Endometrium (tissue), 2 donors: ENCODE measurements around the gene PTPRN.
"Not testable (repeated sequence)": the region's sequence is repeated elsewhere in the genome, so short reads cannot be mapped to it uniquely, and the experiment has no call there.

Experiments used
- FAIRE-seq: peaks from 2 replicates; lab custom pipeline; 2012; peaks lifted over from hg19 to GRCh38; lab: Jason Lieb, UNC
- donor health status: control.
- donor health status: control.

PTPRN gene

GRCh38 chr2:219287580-219288265, 21.5 kb downstream of the PTPRN start:
- FAIRE-seq: no peak

DNA sequence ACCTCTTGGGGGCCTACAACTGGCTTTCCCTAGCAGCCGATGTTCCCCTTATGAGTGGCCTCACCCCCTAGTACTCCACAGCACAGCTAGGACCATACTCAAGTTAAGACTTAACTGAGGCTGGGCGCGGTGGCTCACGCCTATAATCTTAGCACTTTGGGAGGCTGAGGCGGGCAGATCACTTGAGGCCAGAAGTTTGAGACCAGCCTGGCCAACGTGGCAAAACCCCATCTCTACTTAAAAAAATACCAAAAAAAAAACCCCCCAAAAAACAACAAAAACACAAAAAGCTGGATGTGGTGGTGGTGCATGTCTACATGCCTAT, 22.1 kb downstream of the PTPRN start:
- not testable (repeated sequence) for FAIRE-seq

- FAIRE-seq: no peak
Measured at GRCh38 chr2:219286436-219287115, 22.6 kb downstream of the PTPRN start.

- no peak for FAIRE-seq
Measured at GRCh38 chr2:219285894-219286425, 23.2 kb downstream of the PTPRN start.

DNA sequence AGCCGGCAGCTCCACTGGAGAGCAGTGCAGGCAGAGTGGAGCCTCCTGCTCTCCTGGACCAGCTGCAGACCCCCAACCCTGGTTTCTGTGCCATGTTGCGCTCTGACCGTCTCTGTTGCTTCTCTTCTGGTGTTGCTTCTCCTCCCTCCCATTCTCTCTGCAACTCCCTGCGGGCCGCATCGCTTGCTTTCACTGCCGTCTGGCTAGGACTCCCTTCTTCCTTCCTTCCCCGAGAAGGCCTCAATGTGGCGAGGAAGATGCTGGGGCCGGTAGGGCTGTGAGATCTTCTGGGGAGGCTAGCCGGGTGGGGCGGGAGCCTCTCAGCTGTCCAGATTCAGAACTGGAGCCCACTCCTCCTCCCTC, 23.8 kb downstream of the PTPRN start:
- no peak for FAIRE-seq

- no peak for FAIRE-seq
Measured at GRCh38 chr2:219284501-219285372, 24.5 kb downstream of the PTPRN start.

DNA sequence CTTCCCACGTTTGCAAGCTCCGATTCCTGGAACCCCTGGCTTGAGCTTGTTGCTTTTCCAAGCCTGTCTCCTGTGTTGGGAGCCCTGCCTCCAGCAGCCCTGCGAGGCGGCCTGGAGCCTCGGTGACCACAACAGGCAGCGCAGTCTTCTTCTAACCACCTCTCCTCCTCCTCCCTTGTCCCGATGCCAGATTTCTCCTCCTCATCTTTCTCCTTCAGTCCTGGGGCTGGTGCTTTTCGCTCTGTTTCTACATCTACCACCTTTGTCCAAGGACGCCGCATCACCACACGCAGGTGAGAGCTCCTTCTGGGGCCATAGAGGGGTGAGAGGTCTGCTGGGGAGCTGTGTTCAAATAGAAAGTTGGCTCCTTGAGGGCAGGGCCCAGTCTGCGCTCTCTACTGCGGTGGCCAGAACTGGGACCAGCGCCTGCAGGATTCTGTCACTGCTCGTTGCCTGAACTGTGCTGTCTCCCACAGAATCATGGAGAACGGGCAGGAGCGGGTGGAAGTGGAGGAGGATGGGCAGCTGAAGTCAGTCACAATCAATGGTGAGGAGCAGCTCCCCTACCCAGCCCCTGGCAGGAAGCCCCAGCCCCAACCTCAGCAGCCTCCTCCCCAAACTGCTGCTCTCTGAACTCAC, 26.1 kb downstream of the PTPRN start:
- FAIRE-seq: no peak

DNA sequence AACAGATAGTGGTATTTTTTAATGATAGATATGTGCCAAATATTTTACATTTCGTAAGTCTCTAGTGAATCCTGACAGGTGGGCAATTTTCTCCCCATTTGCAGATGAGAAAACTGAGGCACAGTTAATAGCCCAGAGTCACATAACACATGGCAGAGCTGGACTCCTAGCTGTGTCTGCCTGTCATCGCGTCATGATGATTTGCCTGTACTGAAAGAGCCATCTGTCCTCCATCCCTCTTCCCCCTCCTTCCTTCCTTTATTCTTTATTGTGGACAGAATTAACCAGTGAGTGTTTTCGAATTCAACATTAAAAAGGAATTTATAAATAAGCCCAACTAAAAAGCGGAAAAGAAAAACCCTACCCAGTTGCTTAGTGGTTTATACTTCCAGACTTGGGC, 26.8 kb downstream of the PTPRN start:
- no peak for FAIRE-seq

- FAIRE-seq: no peak
Measured at GRCh38 chr2:219281588-219281987, 27.6 kb downstream of the PTPRN start.

- no peak for FAIRE-seq
Measured at GRCh38 chr2:219280651-219281050, 28.6 kb downstream of the PTPRN start.

DNA sequence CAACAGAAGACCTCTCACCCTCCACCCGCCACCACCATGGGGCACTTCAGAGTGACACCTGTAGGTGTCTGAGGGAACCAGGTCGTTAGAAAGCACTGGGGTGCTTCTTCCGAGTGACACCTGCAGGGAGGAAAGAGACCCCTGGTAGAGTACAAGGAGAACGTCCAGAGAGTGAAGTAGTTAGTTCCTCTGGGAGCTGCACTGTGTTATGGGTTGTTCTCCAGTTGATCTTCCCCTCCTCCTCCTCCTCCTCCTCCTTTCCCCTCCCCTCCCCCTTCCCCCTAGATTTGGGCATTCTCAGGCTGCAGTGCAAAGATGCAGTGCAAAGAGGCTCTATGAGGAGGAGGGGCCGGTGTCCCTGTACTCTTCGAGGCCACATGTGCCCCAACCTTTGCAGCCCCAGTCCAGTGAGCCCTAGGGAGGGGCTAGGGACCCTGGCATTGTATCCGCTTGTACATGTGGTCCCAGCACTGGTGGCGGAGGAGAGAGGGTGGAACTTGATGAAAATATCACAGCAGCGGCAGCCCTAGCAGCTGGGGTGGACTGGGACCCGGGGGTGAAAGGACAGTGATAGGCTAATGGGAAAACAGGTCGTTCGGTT, 29.2 kb downstream of the PTPRN start:
- no peak for FAIRE-seq

DNA sequence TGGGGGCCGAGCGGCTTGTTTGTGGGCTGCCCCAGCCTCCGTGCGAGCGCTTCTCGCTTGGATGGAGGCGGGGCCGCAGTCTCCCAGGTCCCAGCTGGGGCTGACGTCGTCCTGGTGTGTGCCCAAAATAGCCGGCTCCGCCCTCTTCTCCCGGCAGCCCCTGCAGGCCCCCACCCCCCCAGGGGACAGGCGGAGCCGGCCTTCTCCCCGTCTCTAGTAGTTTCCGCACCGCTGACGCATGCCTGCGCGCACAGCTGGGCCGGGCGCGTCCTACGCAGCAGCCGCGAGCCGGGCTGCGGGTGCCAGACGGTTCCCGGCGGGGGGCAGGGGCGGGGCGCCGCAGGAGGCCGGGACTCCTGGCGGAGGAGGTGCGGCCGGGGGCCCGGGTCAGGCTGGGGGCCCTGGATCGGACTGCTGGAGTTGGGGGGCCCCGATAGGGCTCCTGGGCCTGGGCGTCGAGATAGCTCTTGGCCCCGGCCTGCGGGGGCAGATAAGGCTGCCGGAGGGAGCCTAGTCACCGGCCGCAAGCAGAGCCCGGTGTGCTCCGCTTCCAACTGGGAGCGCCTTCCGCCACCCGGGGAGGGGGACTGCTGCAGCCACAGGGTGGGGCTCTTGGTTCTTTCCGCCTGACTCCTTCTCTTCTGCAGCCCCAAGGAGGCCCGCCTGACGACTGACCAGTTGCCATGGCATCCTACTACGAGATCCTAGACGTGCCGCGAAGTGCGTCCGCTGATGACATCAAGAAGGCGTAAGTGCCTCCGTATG, 29.9 kb downstream of the PTPRN start, which contains the start of gene DNAJB2:
Gene DNAJB2 (plus strand): TSS at position 216 of the 765 bp plus-strand sequence. CDS start 468 bp downstream, at position 684.
- FAIRE-seq: peak; percentile 35

DNA sequence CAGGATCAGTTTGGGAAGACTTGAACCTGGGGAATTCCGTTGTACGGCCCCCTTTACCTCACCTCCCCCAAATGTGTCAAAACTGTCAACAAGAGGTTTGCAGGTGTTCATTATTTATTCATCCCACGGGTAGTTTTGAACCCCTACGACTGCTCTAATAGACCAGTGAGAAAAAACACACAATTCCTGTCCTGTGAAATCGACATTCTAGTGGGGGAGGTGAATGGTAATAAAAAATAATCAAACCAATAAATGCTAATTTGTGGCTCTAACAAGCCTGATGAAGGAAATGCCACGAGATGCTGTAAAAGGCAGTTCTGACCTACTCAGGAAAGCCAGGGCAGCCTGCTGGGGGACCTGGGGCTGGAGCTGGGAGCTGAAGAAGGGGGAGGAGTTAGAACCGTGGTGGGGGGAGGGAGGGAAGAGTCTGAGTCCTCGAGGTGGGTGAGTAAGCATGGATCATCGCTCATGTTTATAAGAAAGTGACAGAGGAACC, 30.5 kb downstream of the PTPRN start:
- no peak for FAIRE-seq

GRCh38 chr2:219277703-219278654, 31.2 kb downstream of the PTPRN start:
- peak; percentile 76 for FAIRE-seq

DNA sequence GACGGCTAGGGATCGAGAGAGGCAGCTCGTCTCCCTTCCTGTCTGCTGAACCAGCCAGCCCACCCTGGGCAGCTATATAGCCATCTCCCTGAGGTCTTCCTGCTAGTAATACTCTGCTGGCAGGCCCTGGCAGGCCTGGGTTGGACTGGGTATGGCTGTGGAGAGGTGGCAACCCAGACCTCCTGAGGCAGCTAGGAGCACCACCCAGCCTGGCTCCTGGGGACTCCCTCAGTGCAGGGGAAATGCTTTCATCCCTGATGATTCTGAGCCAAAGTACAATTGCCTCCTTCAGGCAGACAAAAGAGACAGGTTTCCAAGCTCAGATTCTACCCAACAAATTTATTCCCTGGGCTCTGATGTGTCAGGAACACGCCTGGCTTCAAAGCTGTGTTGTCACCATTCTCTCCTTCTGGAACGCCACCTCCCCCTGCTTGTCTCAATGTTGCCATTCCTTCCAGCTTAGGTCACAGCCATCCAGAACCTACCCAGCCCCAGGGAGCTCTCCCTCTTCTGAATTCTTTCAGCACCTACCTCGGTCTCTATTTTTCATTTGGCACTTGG, 34.8 kb downstream of the PTPRN start:
- FAIRE-seq: no peak

DNA sequence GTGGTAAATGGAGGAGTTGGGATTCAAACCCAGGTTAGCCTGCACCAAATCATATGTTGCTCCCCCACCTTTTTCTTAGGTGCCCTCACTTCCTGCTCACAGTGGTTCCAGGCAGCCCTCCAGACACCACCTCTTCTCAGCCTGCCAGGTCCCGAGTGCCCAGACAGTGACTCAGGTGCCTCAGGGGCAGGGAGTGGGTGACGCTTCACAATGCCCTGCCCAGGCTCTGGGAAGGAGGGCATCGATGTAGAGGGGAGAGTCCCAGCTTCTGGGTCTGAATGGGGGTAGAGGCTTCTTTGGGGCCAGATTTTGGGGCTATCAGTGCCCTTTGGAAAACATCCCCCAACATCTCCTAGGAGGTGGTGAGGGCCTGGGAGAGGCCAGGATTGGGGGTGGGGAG, 35.3 kb downstream of the PTPRN start:
- no peak for FAIRE-seq

- FAIRE-seq: no peak
Measured at GRCh38 chr2:219272995-219273394, 36.2 kb downstream of the PTPRN start.

GRCh38 chr2:219272356-219272755, 36.8 kb downstream of the PTPRN start:
- no peak for FAIRE-seq

GRCh38 chr2:219271021-219271420, 38.2 kb downstream of the PTPRN start:
- no peak for FAIRE-seq

DNA sequence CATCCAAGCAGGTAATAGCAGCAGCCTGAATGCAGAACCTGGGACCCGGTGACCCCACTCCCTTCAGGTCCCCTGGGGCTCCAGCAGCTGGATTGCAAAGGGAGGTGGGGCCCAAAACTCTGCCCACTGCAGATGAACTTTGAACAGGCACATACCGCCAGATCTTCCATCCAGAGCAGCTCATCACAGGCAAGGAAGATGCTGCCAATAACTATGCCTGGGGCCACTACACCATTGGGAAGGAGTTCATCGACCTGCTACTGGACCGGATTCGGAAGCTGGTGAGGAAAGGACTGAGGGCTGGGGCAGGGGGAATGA, 39.2 kb downstream of the PTPRN start:
- no peak for FAIRE-seq
